K562 (cell line): ENCODE measurements around the gene KRT5.
"Not testable (repeated sequence)": the region's sequence is repeated elsewhere in the genome, so short reads cannot be mapped to it uniquely, and the experiment has no call there.

ENCODE experiments used
- EZH2 ChIP-seq: IDR thresholded peaks from 2 replicates; pipeline ENCODE4 v1.6.1; 2012; ENCODE audit warnings: low read depth, mild to moderate bottlenecking, inconsistent platforms, low read length, borderline replicate concordance
- TF ChIP-seq, protein P1 (sequence below), 2 experiments: fragments of 450-650 bp; IDR thresholded peaks; 2 replicates each; pipeline ENCODE4 v1.6.1; 2016; ENCODE audit warnings: mild to moderate bottlenecking in 2 of 2, borderline replicate concordance in 1 of 2, low read depth in 1 of 2, moderate library complexity in 1 of 2
- TF ChIP-seq, protein P2 (sequence below): sonication (generic); formaldehyde crosslinking; IDR thresholded peaks from 2 replicates; pipeline ENCODE4 v1.8.1; 2023; ENCODE audit warnings: mild to moderate bottlenecking, missing genetic modification reagents, moderate library complexity

DNA sequence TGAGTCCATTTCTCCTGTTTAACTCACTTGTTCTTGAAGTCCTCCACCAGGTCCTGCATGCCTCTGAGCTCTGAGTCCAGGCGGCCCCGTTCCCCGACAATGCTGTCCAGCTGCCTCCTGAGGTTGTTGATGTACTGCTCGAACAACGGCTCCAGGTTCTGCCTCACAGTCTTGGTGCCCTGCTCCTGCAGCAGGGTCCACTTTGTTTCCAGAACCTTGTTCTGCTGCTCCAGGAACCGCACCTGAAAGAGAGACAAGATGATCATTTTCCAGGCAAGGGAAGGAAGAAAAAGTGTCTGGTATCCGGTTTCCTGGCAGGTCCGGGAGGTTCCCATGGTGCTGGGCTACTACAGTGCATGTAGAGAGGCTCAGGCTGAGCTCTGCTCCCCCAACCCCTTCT is 28.7 kb downstream of the KRT5 start:
- TF ChIP-seq EZH2: not testable (repeated sequence)
- TF ChIP-seq, protein P1, sequence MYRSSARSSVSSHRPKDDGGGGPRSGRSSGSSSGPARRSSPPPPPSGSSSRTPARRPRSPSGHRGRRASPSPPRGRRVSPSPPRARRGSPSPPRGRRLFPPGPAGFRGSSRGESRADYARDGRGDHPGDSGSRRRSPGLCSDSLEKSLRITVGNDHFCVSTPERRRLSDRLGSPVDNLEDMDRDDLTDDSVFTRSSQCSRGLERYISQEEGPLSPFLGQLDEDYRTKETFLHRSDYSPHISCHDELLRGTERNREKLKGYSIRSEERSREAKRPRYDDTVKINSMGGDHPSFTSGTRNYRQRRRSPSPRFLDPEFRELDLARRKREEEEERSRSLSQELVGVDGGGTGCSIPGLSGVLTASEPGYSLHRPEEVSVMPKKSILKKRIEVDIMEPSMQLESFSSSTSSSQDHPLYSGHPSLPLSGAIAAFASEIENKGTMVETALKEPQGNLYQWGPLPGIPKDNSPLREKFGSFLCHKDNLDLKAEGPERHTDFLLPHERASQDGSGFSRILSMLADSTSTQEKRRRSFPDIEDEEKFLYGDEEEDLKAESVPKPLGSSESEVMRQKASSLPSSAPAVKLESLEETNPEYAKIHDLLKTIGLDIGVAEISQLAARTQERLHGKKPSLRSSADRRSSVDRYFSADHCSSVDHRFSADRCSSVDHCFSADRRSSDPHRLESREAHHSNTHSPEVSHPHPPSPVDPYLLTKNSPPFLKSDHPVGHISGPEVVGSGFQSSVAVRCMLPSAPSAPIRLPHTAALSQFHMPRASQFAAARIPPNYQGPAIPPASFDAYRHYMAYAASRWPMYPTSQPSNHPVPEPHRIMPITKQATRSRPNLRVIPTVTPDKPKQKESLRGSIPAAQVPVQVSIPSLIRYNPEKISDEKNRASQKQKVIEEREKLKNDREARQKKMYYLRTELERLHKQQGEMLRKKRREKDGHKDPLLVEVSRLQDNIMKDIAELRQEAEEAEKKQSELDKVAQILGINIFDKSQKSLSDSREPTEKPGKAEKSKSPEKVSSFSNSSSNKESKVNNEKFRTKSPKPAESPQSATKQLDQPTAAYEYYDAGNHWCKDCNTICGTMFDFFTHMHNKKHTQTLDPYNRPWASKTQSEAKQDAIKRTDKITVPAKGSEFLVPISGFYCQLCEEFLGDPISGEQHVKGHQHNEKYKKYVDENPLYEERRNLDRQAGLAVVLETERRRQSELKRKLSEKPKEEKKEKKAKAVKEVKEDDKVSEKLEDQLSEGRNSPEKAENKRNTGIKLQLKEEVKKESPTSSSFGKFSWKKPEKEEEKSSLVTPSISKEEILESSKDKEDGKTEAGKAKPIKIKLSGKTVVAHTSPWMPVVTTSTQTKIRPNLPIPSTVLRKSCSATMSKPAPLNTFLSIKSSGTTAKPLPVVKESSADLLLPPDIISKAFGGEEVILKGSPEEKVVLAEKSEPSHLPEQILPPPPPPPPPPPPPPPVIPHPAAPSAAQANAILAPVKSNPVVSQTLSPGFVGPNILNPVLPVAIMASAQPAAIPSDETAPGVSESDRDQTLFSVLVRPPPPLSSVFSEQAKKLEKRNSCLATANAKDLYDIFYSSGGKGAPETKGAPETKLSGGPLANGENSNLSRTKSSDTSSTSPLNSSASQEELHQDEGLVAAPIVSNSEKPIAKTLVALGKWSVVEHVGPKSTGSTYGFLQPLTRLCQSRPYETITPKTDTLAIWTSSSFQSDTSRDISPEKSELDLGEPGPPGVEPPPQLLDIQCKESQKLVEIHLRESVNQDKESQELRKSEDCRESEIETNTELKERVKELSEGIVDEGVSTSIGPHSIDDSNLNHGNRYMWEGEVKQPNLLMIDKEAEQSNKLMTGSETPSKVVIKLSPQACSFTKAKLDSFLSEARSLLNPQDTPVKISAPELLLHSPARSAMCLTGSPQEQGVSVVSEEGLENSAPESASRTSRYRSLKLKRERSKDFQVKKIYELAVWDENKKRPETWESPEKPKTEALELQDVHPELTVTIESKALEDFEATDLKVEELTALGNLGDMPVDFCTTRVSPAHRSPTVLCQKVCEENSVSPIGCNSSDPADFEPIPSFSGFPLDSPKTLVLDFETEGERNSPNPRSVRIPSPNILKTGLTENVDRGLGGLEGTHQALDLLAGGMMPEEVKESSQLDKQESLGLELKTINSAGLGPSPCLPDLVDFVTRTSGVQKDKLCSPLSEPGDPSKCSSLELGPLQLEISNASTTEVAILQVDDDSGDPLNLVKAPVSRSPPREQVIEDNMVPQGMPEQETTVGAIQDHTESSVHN (IDR thresholded peaks at IDR 0.05; ENCODE audit: borderline replicate concordance in 1 of 2, low read depth in 1 of 2): not testable (repeated sequence)
- TF ChIP-seq, protein P2, sequence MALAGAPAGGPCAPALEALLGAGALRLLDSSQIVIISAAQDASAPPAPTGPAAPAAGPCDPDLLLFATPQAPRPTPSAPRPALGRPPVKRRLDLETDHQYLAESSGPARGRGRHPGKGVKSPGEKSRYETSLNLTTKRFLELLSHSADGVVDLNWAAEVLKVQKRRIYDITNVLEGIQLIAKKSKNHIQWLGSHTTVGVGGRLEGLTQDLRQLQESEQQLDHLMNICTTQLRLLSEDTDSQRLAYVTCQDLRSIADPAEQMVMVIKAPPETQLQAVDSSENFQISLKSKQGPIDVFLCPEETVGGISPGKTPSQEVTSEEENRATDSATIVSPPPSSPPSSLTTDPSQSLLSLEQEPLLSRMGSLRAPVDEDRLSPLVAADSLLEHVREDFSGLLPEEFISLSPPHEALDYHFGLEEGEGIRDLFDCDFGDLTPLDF: not testable (repeated sequence)
